ENCODE measurements around the gene PPFIA4.

DNA sequence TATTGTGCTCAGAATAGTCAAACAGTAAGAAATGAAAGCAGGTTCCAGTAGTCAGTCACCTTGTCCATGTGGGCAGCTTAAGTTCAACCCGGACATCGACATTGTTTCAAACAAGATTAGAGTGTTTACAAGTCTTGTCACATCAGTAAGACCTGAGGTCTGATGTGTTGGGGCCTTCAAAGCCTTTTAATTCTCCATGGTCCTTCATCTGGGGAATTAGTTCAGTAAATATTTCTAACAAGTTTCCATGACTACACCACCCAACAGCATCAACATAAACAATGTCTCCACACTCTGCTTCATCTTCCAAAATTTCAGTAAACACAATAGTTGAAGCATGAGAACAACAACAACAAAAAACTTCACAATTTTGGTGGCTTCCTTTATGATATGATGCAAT, 86.2 kb downstream of the PPFIA4 start:
- TF ChIP-seq CTCF (IDR thresholded peaks at IDR 0.05) (no peak), POLR2A (IDR thresholded peaks at IDR 0.05) (no peak), EP300 (IDR thresholded peaks at IDR 0.05) (no peak)
